Endodermal cell (in vitro differentiated cells): ENCODE data around the gene LRRC34. TPM values are rescaled to one million over a fixed set of nuclear protein-coding genes. Genes with fewer than 3 reads are reported as not detected.

Experiments
- DNase-seq: peaks from one replicate; pipeline ENCODE4 v3.0.0-alpha.2; 2017
- H3K27ac ChIP-seq: 2 replicates; pipeline ENCODE4 v1.5.1; 2013; ENCODE audit warnings: mild to moderate bottlenecking, low read depth, low read length, moderate library complexity
- H3K27me3 ChIP-seq: 2 replicates; pipeline ENCODE4 v1.6.1; 2013; ENCODE audit warnings: mild to moderate bottlenecking, low read length, moderate library complexity; ENCODE audit not compliant: insufficient read depth, control insufficient read depth, poor library complexity, severe bottlenecking
- H3K36me3 ChIP-seq: 2 replicates; pipeline ENCODE4 v1.7.0; 2013; ENCODE audit warnings: mild to moderate bottlenecking, low read length, moderate library complexity; ENCODE audit not compliant: control insufficient read depth, insufficient read depth
- H3K4me1 ChIP-seq: one replicate; pipeline ENCODE4 v1.7.0; 2013; ENCODE audit warnings: low read length; ENCODE audit not compliant: control insufficient read depth, insufficient read depth
- H3K4me3 ChIP-seq: 2 replicates; pipeline ENCODE4 v1.5.1; 2013; ENCODE audit warnings: mild to moderate bottlenecking, low read length, moderate library complexity
- H3K9ac ChIP-seq: 2 replicates; pipeline ENCODE4 v1.6.1; 2013; ENCODE audit warnings: mild to moderate bottlenecking, low read length, moderate library complexity; ENCODE audit not compliant: poor library complexity, severe bottlenecking; ENCODE audit errors: extremely low read depth
- H3K9me3 ChIP-seq: 2 replicates; pipeline ENCODE4 v1.6.1; 2013; ENCODE audit warnings: mild to moderate bottlenecking, low read length, moderate library complexity; ENCODE audit not compliant: control insufficient read depth
- H3K27ac Mint-ChIP-seq: 2 replicates; pipeline ENCODE4 v1.8.0; 2020; ENCODE audit warnings: mixed read lengths
- H3K27me3 Mint-ChIP-seq: 2 replicates; pipeline ENCODE4 v1.8.0; 2021; ENCODE audit warnings: mild to moderate bottlenecking, mixed read lengths; ENCODE audit not compliant: insufficient read depth
- H3K36me3 Mint-ChIP-seq: 2 replicates; pipeline ENCODE4 v1.8.0; 2020; ENCODE audit warnings: low read depth, mixed read lengths
- H3K4me1 Mint-ChIP-seq: 2 replicates; pipeline ENCODE4 v1.8.0; 2020; ENCODE audit warnings: mixed read lengths
- H3K4me3 Mint-ChIP-seq: 2 replicates; pipeline ENCODE4 v1.8.0; 2020; ENCODE audit warnings: mild to moderate bottlenecking, moderate library complexity, mixed read lengths
- H3K9me3 Mint-ChIP-seq: 2 replicates; pipeline ENCODE4 v1.8.0; 2020; ENCODE audit warnings: mild to moderate bottlenecking, mixed read lengths
- WGBS, 2 experiments: methylation state at CpG; one replicate each; pipeline versions ENCODE4 v1.1.5 to v1.1.7; 2013; ENCODE audit warnings: missing lambda C conversion rate in 2 of 2, mixed read lengths in 1 of 2; ENCODE audit not compliant: insufficient coverage in 1 of 2, insufficient read length in 1 of 2; 5-methylcytosine and 5-hydroxymethylcytosine counted together
- total RNA-seq, 2 donors: library from RNA; stranded (reverse); fragmentation: NEBNext Ultra II Directional in 1 of 2; extraction: Animal tissue kit (Norgen Biotek cat#: 25700) in 1 of 2; gene quantifications; 2 replicates in 1 of 2; 3 replicates in 1 of 2; pipeline ENCODE4 v1.2.1, GENCODE V29; 2021
- TF ChIP-seq, protein P1 (sequence below): fragments of 200-600 bp; sonication (generic); conservative IDR thresholded peaks from 2 replicates; pipeline ENCODE4 v1.5.0; 2021; ENCODE audit warnings: antibody characterized with exemption, mild to moderate bottlenecking

The LRRC34 gene
- total RNA-seq, 2 donors from 2014 or later, result 5.6 to 11.3 TPM

DNA sequence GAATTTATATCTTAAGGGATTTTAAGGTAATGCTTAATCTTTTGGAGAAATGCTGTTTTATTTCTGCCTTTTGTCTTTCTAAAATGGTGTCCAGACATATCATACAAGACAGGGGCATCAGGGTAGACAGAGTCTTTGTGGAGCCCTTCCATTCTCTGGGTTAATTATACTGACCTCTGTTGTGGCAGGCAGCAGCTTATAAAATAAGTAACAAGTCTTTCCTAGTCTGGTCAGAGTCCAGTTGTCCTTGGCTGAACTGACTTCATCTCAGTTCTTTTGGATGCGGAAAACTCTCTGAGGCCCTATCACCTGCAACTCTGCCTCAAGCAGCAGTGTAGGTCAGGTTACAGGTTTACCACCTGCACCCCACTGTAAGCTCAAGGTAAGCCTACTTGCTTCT is 20.3 kb downstream of the LRRC34 start:
- Histone ChIP-seq H3K4me3 (no peak overlapping the region), H3K4me1 (no peaks in the 10 kb centered on the region), H3K27ac (no peak overlapping the region), H3K9ac (no peak overlapping the region), H3K27me3 (no peaks in the 10 kb centered on the region), H3K36me3 (peaks cover 37% of the 10 kb centered on the region), H3K9me3 (no peaks in the 10 kb centered on the region)
- Mint-ChIP-seq H3K9me3 (no peaks in the 10 kb centered on the region), H3K4me1 (no peaks in the 10 kb centered on the region), H3K27me3 (no peaks in the 10 kb centered on the region), H3K27ac (no peak overlapping the region), H3K4me3 (no peak overlapping the region), H3K36me3 (peaks cover 24% of the 10 kb centered on the region)
- 93 to 100% methylated on average over 1 of the region's 1 CpG for WGBS, 2 experiments
- TF ChIP-seq, protein P1, sequence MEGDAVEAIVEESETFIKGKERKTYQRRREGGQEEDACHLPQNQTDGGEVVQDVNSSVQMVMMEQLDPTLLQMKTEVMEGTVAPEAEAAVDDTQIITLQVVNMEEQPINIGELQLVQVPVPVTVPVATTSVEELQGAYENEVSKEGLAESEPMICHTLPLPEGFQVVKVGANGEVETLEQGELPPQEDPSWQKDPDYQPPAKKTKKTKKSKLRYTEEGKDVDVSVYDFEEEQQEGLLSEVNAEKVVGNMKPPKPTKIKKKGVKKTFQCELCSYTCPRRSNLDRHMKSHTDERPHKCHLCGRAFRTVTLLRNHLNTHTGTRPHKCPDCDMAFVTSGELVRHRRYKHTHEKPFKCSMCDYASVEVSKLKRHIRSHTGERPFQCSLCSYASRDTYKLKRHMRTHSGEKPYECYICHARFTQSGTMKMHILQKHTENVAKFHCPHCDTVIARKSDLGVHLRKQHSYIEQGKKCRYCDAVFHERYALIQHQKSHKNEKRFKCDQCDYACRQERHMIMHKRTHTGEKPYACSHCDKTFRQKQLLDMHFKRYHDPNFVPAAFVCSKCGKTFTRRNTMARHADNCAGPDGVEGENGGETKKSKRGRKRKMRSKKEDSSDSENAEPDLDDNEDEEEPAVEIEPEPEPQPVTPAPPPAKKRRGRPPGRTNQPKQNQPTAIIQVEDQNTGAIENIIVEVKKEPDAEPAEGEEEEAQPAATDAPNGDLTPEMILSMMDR, result no peak
- no peak for DNase-seq

DNA sequence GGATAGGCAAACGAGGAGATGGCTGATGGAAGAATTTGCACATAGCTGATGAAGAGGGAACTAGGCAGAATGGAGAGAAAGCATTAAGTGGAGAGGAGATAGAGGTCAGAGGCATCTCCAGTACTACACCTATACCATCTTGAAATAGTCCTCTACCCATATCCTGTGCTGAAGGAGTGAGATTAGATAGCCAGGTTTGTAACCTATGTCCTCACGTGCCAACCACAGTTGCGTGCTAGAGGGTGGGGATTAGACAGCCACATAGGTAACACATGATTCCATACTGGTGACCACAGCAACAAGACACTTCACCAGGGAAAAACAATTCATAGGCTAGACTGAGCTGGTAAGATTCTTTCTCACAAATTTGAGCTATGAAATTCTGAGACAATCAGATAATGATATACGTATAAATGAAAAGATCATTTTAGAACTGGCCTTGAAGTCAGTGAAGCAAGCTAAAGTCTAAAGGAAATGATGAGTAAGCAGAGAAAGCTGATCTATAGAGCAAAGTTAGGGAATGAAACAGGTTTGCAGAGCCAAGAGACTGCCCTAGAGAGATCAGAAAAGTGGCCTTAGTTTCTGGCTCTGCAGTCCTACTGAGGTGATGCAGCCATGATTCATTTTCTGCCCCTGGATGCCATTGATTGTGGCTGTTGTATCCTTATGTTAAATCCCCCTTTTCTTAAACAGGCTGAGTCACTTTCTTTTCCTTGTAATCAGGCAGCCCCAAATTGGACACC is 21.8 kb downstream of the LRRC34 start:
- H3K4me3 ChIP-seq, result no peak overlapping the region
- H3K27me3 ChIP-seq, result no peaks in the 10 kb centered on the region
- Mint-ChIP-seq H3K4me3 (no peak overlapping the region), H3K36me3 (peaks cover 33% of the 10 kb centered on the region), H3K27me3 (no peaks in the 10 kb centered on the region), H3K9me3 (no peaks in the 10 kb centered on the region), H3K27ac (no peak overlapping the region), H3K4me1 (no peaks in the 10 kb centered on the region)
- no peaks in the 10 kb centered on the region for H3K9me3 ChIP-seq
- no peak overlapping the region for H3K27ac ChIP-seq
- peaks cover 52% of the 10 kb centered on the region for H3K36me3 ChIP-seq
- no peak overlapping the region for H3K9ac ChIP-seq
- H3K4me1 ChIP-seq, result no peaks in the 10 kb centered on the region
- DNase-seq, result no peak
- 90 to 94% methylated on average over 4 of the region's 4 CpGs for WGBS, 2 experiments
- TF ChIP-seq, protein P1, result no peak

DNA sequence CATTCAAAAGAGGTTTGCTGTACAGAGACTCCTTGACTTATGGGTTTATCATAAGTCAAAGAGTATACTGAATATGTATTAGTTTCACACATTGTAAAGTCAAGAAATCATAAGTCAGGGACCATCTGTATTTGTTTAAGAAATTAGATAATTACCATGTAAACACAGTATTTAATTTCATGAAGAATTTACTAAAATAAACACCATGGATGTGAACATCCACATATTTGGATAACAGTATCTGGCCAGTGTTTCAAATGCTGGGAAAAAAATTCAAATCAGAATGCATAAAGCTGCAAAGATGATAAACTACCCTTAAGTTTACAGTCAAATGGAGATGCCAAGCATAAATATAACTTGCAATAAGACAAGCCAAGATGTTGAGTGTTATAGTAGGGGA is 22.5 kb downstream of the LRRC34 start:
- no peak overlapping the region for H3K4me3 Mint-ChIP-seq
- Histone ChIP-seq H3K27ac (no peak overlapping the region), H3K36me3 (peaks cover 58% of the 10 kb centered on the region), H3K9me3 (no peaks in the 10 kb centered on the region), H3K9ac (no peak overlapping the region), H3K4me1 (no peaks in the 10 kb centered on the region), H3K27me3 (no peaks in the 10 kb centered on the region), H3K4me3 (no peak overlapping the region)
- peaks cover 36% of the 10 kb centered on the region for H3K36me3 Mint-ChIP-seq
- no peaks in the 10 kb centered on the region for H3K27me3 Mint-ChIP-seq
- H3K27ac Mint-ChIP-seq, result no peak overlapping the region
- DNase-seq, result no peak
- TF ChIP-seq, protein P1, result no peak
- no peaks in the 10 kb centered on the region for H3K9me3 Mint-ChIP-seq
- no peaks in the 10 kb centered on the region for H3K4me1 Mint-ChIP-seq
